ENCODE measurements around the gene DCBLD1. TPM values are rescaled to one million over a fixed set of nuclear protein-coding genes. Genes with fewer than 3 reads are reported as not detected.

DCBLD1 gene
- total and polyA plus RNA-seq, 2 of the 13 experiments (the other 11 are each of a cell fraction or from before 2014, with no cell fraction given) = 23.2 to 41.5 TPM

- TF ChIP-seq FOXO4 (CRISPR knock-in tag; conservative IDR thresholded peaks at IDR 0.05) = no peak
- no peak for TF ChIP-seq ZSCAN20 (CRISPR knock-in tag; IDR thresholded peaks at IDR 0.05; ENCODE audit: borderline replicate concordance)
- TF ChIP-seq MTA1 (CRISPR knock-in tag; IDR thresholded peaks at IDR 0.05; ENCODE audit: borderline replicate concordance) = peak; percentile 94; the same call in 1 of the 2 replicates
- peak; percentile 43 for TF ChIP-seq CTCF (CRISPR knock-in tag; IDR thresholded peaks at IDR 0.05)
- TF ChIP-seq PRDM10 (CRISPR knock-in tag; IDR thresholded peaks at IDR 0.05; ENCODE audit: low read depth) = no peak
- no peak for TF ChIP-seq ZNF275 (CRISPR knock-in tag; IDR thresholded peaks at IDR 0.05; ENCODE audit: borderline replicate concordance)
- TF ChIP-seq CHD2 (IDR thresholded peaks at IDR 0.05; ENCODE audit: low read depth, low read length) = peak; percentile 54; the same call in 1 of the 2 replicates
- no peak; the same call in 1 of the 2 replicates for TF ChIP-seq NR2F6 (IDR thresholded peaks at IDR 0.05)
- TF ChIP-seq NR2F6 (CRISPR knock-in tag; IDR thresholded peaks at IDR 0.05) = peak; percentile 59
- TF ChIP-seq HOXA3 (CRISPR knock-in tag; IDR thresholded peaks at IDR 0.05) = peak; percentile 77
- peak; percentile 76; the same call in 1 of the 2 replicates for TF ChIP-seq BCL3 (CRISPR knock-in tag; IDR thresholded peaks at IDR 0.05)
- TF ChIP-seq ZNF446 (CRISPR knock-in tag; IDR thresholded peaks at IDR 0.05) = peak; percentile 74
- TF ChIP-seq BRF2 (CRISPR knock-in tag; IDR thresholded peaks at IDR 0.05) = no peak
- TF ChIP-seq IKZF1 (IDR thresholded peaks at IDR 0.05) = no peak
- TF ChIP-seq GATAD1 (CRISPR knock-in tag; IDR thresholded peaks at IDR 0.05) = peak; percentile 31
- TF ChIP-seq ZNF747 (CRISPR knock-in tag; IDR thresholded peaks at IDR 0.05; ENCODE audit: borderline replicate concordance) = peak; percentile 58; the same call in 1 of the 2 replicates
- peak; percentile 81; the same call in 1 of the 2 replicates for TF ChIP-seq ZBTB20 (CRISPR knock-in tag; IDR thresholded peaks at IDR 0.05; ENCODE audit: borderline replicate concordance, low read depth)
- TF ChIP-seq ZBTB8A (CRISPR knock-in tag; IDR thresholded peaks at IDR 0.05; ENCODE audit: borderline replicate concordance, low read depth) = no peak
- TF ChIP-seq ZNF205 (CRISPR knock-in tag; IDR thresholded peaks at IDR 0.05) = 0 out of 2 replicates have a peak, but pooled peaks have one; percentile 54
Measured at GRCh38 chr6:117483004-117483644, 650 bp downstream of the DCBLD1 start (continued).
